Measurements from ENCODE around the gene GIMAP8.
"Not testable (repeated sequence)": the region's sequence is repeated elsewhere in the genome, so short reads cannot be mapped to it uniquely, and the experiment has no call there.

GIMAP8 gene

DNA sequence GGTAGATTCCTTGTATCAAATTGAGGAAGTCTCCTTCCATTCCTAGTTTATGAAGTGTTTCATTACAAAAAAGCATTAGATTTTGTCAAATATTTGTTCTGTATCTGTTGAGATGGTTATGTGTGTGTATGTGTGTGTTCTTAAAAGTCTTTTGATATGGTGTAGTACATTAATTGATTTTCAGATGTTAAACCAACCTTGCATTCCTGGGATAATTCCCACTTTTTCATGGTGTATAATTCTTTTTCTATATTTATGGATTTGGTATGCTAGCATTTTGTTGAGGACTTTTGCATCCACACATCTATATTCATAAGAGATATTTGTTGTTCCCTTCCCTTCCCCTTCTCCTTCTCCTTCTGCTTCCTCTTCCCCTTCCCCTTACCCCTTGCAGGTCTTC is 8.9 kb upstream of the GIMAP8 start:
- DNase-seq: no peak

DNA sequence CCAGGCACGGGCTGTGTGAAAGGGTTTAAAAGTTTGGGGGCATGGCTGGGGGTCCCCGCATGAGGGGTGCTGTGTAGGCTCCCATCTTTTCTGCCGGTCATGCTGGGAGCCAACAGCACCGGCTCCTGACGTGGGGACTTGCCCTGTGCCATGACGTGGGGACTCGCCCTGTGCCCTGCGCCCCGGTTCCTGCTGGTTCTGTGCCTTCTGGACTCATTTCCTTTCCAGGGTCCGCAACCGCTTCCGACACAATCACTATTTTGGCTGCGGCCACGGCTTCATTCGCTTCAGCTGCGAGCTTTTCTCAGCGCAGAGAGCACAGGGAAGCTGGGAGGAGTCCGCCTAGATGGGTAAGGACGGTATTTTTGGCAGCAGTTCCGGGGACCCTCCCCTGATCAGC is 7.6 kb upstream of the GIMAP8 start:
- no peak for DNase-seq

DNA sequence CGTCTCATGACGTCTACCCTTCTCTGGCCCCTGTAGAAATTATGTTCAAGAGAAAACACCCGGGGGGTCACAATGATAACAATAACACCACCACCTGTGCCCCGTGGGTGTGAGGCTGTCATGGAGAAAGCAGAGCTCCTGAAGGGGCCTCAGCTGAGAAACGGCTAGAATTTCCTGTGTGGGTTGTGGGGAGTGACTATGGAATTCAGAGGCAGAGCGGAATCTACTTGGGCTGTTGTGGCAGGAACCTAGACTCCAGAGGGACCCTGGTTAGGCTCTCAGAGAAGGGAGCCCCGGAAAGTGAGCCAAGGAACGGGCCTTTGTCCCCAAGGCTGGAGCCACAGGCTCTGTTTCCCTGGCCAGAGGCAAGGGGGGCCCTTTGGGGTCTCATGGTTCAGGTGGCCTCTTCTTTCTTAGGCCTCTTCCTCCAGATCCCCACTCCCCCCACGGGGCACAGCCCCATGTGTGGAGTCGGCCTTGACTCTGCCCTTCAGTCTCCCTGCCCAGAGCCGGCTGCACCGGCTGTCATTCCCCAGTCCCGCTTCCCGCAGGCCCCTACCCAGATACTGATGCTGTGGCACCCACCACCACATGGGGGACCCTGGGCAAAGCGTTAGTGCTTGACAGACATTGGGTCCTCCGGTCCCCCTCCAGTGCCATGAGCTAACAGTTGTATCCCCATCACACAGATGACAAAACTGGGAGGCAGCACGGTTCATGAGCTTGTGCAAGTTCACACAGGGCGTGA is 6.5 kb upstream of the GIMAP8 start:
- DNase-seq: no peak

DNA sequence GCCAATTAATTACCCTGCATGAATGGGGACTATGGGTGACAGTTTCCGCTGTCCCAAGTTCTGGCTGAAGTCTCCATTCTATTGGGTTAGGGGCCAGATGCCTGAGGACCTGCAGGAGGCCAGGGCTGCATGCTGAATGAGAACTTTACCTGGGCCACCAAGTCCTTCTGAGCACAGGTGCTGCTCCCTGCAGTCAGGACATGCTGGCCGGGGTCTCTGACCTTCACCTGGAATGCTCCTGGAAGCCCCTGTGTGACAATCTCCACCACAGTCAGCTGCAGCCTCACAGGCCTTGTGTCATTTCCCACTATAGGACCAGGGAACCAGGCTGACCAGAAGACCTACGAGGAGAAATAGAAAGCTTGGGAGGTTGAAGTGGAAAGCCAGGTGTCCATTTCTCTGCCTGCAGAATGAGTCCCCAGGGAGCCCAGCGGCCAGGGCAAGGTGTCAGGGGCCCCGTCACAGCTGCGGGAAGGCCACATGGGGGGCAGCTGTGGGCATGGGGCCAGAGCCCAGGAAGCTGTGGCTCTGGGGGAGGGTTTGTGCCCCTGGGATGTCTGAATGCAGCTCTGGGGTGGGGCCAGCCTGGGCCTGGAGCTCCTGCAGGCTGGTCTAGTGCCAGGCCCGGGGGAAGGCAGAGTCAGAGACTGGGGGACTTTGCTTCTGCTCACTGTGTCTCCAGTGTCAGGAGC is 5.6 kb upstream of the GIMAP8 start:
- DNase-seq: no peak

DNA sequence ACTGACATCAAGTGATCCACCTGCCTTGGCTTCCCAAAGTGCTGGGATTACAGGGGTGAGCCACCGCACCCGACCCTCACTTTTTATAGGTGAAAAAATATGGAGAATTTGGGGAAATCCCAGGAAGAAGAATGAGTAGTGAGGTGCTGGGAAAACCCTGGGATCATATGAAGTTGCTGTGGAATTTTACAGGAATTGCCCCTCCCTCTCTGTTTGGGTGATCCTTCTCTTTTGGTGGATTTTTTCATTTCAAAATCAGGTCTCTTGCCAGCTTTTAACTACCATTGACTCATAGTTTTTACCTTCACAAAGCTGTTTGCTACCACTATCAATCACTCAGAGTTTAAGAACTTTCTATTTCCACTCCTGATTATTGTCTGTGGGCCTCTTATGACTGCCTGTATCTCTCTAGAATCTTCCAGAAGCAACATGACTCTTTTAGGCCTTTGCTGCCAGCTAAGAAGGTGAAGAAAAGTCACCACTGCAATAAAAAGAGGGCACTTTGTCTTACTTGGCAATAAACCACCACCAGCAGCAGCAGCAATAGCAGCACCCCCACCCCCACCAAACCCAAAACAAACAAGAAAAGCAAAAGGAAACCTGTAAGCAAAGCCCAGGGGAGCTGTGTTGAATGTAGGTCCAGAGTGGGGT is 4.0 kb upstream of the GIMAP8 start:
- no peak for DNase-seq

DNA sequence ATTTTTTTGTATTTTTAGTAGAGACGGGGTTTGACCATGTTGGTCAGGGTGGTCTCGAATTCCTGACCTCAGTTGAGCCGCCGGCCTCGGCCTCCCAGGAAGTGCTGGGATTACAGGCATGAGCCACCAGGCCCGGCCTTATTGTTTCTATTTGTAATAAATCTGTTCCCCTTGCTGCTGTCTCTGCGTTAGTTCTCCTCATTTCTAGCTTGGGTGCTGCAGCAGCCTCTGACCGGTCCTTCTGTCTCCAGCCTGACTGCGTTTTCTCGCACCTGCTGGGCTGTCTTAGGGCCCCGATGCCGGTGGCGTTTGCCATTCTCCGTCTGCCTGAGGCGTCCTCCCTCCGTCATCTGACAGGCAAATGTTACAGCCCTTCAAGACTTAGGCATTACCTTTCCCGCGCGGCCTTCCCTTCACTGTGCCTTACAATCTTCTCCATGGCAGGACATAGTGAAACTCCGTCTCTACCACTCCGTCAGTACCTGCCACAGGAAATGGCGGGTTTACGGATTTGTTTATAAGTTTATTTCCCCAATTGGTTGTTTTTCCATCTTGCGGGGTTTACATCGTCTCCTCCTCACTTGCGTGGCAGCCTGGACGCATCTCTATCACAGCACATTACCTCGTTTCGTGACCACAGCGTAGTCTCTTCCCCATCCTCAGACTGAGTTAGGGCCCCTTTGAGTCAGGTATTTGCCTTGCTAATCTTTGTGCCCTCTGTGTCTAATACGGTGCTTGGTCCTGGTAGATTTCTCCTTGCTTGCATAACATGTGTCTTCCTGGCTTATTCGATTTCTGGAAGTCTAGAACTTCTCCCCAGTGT is 2.3 kb upstream of the GIMAP8 start:
- no peak for DNase-seq

DNA sequence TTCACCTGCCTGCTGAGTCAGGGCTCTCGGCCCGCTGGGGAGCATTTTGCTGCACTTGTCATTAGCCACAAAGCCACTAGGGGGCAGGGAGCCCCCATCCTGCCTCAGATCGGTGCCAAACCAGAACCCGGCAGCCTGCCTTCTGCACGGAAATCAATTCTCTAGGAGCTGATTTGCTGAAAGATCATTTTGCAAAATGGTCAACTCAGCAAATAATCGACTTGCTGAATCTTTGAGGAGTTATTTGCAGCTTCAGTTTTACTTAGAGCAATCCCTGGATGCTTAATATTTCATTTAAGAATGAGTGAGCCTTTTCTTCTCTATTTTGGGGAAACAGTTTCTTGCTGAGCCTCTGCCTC is 1.7 kb upstream of the GIMAP8 start:
- DNase-seq: peak; percentile 79

DNA sequence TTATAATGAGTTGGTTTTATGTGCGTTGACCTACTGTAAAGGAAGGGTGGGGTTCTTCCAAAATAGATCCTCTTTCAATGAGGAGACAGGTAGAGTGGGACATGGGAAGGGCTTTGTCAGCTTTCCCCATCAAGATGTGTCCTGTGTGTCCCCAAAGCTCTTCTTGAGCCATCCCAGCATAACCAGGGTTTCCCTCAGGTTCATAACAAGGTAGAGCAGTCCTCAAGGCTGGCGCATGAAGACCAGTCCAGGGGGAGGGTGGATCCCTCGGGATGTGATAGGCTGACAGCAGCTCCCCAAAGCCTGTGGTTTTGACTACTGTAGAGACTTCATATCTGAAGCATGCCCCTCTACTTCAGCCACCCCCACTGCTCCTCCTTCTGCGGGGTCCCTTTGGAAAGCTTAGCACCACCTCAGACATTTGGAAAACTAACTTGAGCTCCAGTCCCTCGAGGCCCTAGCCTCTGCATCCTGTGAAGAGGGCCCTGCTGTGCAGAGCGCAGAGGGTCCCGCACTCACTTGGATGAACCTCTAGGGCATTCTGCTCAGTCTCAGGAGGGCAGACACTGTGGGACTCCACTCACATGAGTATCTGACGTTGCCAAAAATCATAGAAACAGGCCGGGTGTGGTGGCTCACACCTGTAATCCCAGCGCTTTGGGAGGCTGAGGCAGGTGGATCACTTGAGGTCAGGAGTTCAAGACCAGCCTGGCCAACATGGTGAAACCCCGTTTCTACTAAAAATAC is 1.1 kb upstream of the GIMAP8 start:
- DNase-seq: no peak

DNA sequence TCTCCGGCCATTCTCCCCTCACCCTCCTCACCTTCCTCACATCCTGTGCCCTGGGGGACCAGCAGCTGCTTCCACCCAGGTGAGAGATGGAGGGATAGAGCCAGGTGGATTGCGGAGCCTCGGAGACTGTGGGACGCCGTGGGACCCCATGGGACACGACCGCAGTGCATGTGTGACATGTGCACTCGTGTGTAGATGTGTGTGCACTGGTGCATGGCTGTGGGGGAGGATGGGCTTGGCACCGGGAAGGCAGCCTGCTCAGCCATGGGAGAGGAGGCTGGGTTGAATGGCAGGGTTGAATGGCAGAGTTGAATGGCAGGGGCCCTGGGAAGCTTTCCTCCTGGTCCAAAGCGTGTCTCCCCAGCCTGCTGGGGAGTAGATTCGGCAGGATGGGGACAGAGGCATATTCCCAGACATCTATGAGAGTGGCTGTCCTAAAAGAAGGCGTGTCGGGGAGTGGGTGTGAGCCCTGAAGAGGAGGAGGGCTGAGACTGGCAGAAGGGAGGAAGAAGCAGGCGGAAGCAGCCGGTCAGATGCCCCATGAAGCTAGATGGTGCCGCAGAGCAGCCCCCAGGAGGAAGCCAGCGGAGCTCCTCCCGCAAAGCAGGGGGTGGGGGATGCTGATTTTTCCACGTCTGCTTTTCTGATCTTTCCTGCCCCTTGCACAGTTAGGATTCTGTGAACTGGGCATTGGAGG is 815 bp downstream of the GIMAP8 start:
- DNase-seq: no peak

DNA sequence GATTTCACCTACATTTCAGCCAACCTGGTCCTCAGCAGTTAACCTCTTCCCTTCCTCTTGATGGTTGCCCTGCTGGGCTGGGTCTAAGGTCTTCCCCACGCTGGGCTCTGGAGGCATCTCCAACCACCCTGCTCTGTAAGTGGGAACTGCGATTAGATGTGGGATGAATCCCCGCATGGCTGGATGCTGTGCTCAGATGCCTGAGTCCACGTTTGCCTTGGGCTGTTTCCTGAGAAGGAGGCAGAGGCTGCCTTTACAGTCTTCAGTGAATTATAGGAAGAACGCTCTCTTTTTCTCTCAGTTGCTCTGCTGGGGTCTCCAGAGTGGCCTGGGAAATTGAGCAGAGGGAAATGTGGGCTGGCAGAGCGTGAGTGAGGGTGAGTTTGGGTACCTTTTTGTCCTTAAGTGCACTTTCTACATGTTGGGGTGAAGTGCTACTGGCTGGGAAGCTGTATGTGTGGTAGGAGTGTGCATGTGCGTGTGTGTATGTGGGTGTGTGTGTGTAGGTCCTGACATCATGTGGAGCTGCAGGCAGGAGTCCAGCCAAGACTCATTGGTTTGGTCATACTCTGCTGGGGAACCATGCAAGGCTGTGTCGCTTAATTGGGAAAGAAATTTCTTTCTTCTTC is 1.5 kb downstream of the GIMAP8 start:
- DNase-seq: no peak

DNA sequence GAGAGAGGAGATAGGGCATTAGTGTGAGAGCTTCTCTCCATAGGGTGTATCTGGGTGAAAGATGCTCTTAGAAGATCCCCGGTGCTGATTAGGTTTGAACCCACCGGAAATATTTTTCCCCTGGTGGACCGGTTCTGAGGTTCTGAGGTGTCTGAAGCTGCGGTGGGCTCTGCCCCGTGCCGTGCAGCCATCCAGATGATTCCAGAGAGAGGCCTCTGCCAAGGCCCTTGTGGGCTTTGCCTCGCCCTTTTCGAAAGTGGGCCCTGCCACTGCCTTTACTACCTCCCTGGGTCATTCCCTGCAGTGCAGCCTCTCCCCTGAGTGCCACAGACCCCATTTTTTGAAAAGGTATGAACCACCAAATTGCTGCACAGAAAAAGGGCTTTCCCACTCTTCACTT is 2.8 kb downstream of the GIMAP8 start:
- no peak for DNase-seq

DNA sequence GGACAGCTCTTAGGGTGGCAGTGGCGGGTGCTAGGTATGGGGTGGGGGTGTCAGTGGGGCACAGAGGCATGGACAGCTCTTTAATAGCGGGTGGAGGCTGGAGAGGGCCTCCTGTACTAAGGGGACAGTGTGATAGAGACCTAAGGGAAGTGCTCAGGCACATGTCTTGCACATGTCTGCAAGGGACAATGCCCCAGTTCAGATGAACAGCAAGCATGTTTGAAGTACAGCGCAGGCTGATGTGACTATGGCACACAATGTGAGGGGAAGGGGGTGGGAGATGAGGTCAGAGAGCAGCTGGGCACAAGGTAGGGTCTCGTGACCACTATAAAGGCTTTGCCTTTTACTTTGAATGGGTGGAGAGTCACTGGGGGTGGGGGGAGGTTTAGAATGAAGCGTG is 3.5 kb downstream of the GIMAP8 start:
- no peak for DNase-seq

DNA sequence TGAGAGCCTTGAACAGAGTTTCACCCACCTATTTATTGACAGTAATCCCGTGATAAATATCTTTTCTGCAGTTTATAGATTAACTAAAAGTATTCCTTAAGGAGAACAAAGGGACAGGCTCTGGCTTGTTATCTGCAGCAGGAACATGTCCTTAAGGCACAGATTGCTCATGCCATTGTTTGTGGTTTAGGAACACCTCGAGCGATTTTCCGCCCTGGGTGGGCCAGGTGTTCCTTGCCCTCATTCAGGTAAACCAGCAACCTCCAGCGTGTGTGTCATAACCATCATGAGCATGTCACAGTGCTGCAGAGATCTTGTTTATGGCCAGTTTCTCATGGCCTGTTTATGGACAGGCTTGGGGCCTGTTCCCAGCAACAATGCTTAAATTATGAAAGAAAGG is 6.6 kb downstream of the GIMAP8 start:
- DNase-seq: not testable (repeated sequence)

DNA sequence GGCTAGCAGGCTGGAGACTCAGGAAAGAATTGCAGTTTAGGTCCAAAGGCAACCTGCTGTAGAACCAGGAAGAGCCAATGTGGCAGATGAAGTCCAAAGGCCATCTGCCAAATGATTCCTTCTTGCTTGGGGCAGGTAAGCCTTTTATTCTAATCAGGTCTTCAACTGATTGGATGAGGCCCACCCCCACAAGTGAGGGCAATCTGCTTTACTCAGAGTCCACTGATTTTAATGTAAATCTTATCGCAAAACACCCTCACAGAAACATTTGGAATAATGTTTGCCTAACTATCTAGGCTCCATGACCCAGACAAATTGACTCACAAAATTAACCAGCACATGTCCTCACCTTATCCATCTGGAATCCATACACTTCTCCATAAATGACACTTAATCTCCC is 7.8 kb downstream of the GIMAP8 start:
- DNase-seq: no peak

DNA sequence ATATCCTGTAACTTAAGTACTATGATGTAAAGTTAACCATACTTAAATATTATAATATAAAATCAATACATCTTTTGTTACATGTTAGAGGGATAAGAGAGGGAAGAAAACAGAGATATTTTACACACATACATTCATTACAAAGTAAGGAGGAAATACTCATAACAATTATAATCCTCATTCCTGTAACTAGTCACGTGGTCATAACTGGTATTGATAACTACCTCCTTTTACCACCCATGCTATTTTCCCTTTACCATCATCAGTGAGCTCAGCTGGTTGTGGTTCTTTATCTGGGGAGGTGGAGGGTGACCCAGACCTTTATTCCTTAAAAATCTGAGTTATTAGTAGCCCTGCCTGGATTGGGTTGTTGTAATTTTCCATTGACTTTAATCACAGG is 8.3 kb downstream of the GIMAP8 start:
- no peak for DNase-seq

DNA sequence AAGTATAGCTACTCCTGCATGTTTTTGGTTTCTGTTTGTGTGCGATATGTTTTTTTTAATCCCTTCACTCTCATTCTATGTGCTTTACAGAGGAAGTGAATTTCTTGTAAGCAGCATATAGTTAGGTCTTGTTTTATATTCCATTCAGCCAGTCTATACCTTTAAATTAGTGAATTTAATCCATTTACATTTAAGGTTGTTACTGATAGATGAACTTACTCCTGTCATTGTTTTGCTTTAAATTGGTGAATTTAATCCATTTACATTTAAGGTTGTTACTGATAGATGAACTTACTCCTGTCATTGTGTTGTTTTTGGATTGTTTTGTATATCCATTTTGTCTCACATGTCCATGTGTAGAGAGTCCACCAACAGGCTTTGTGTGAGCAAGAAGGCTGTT is 11.1 kb downstream of the GIMAP8 start:
- no peak for DNase-seq

DNA sequence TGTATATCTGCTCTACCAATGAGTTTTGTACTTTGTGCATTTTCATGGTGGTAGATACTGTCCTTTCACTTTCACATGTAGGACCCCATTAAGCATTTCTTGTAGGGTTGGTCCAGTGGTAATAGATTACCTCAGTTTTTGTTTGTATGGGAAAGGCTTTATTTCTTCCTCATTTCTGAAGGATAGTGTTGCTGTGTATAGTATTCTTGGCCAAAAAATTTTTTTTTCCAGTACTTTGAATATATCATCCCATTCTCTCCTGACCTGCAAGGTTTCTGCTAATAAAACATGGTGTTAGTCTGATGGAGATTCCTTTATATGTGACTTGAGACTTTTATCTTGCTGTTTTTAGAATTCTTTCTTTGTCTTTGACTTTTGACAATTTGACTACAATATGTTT is 12.0 kb downstream of the GIMAP8 start:
- no peak for DNase-seq

DNA sequence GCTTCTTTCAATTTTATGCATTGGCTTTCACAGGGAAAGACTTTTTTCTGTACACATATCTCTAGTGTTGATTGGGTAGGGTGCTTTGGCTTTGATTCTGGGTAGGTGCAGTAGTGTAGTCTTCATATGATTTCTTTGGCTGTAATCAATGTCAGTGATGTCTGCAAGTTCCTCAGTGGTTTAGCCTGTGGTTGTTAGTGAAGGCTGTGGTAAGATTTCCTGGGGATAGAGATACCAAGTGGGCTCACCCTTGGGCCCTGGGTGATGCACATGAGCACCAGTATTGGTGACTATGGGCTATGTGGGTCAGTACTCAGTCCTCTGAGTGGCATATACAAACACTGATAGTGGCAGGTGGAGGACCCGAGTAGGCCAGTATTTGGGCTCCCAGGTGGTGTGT is 13.0 kb downstream of the GIMAP8 start:
- no peak for DNase-seq

DNA sequence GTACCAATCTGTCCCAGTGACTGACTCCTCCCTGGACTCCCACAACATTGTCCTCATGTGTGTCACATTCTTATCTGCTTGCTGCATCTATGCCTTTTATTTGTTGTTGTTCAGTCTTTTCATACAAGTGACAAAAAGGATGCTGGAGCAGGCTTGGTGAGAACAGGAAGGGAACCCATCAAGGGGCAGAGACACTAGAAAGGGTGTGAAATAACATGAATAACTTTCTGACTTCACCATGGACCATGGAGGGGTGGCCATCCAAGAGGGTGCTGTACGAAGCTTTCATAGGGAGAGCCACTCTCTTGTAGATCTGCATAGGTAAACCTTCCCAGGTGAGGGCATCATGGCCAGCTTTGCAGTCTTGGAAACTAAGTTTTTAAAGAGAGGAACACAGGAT is 14.5 kb downstream of the GIMAP8 start:
- DNase-seq: no peak

DNA sequence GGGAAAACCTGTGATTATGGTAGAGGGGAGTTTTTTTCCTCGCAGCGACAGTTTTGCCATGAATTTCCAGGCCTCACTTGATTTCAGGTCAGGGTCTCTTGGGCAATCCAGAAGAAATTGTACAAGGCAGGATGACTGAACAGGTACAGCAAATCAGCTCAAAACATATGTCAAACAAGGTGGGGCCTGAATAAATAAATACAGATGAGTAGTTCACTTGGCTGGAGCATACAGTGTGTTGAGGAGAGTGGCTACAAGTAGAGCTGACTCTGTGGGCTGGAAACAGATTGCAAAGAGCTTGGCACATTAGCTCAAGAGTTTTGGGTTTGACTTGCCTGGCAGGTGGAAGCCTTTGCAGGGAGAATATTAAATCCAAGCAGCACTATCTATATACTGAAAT is 15.0 kb downstream of the GIMAP8 start:
- no peak for DNase-seq

DNA sequence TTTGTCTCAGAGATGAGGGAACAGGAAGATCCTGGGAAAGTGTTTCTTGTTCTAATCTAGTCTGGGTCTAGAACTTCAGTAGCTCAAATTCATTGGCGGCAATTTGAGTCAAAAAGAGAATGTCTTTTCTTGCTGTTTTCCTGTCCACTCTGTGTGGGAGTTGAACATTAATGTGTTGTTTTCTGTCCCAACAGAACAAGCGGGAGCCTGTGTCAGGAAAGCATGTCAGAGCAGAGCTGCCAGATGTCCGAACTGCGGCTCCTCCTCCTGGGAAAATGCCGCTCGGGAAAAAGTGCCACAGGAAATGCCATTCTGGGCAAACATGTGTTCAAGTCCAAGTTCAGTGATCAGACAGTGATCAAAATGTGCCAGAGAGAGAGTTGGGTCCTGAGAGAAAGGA is 16.0 kb downstream of the GIMAP8 start:
- DNase-seq: no peak

DNA sequence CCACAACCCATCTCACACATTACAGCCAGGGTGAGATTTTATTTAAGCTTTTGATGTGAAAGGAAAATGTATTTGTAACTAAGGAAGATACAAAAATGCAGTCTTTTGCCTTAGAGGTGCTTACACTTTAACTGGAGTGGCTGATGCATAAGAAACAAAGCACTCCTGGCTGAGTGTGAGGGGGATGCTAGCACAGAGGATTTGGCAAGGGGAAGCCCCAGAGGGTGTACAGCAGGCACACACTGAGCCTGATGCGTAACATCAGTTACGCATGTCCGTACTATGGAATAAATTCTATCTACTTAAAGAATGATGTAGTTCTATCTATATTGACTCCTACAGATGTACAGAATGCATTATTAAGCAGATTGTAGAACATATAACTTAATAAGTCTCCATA is 17.8 kb downstream of the GIMAP8 start:
- no peak for DNase-seq
